GM18526 (cell line): ENCODE data around the gene PLA2G12B.

Source experiments
- POLR2A ChIP-seq: IDR thresholded peaks from 3 replicates; pipeline ENCODE4 v1.6.1; 2011; ENCODE audit not compliant: insufficient read length; ENCODE audit errors: extremely low read depth

The PLA2G12B gene, protein sequence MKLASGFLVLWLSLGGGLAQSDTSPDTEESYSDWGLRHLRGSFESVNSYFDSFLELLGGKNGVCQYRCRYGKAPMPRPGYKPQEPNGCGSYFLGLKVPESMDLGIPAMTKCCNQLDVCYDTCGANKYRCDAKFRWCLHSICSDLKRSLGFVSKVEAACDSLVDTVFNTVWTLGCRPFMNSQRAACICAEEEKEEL

DNA sequence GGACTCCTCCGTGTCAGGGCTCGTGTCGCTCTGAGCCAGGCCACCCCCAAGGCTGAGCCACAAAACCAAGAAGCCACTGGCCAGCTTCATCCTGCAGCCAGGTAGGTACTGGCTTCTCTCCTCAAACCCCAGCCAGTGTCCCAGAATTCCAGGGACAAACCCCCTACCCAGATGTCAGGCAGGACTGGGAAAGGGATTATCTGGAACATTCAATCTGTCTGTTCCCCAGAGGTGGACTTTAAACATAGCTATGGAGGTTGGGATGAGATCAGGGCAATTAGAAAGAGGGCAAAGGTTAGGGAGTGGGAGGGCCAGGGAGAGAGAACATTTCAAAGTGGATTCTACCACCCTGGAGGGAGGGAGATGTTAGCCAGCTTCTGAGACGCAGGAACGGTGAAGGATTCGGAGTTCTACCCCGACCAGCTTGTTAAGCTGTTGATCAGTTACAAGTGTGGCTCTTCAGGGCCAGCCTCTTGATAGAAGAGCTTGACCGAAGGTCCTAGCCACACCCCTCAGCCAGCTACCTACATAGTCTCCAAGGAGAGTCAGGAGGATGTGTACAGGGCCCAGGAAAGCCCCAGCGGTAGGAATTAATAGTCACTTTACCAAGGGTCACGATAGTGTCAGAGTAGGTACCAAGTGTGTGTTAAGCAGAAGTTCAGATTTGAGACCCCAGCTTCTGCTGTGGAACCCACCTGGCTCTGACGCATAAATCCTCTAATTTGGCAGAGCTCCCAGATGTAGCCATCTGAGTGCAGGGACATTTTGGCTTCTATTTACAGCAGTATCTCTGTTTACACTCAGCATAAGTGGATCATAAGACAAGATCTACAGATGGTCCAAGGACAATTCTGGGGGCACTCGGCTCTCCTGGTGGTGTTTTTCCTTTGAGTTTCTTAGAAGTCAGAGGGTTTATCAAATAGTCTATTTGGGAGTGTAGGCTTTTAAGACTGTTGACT, at the start of gene PLA2G12B:
PLA2G12B (minus strand) TSS at position 211 of the 959 bp plus-strand sequence; CDS start at position 90, 121 bp downstream.
- no peak for TF ChIP-seq POLR2A

DNA sequence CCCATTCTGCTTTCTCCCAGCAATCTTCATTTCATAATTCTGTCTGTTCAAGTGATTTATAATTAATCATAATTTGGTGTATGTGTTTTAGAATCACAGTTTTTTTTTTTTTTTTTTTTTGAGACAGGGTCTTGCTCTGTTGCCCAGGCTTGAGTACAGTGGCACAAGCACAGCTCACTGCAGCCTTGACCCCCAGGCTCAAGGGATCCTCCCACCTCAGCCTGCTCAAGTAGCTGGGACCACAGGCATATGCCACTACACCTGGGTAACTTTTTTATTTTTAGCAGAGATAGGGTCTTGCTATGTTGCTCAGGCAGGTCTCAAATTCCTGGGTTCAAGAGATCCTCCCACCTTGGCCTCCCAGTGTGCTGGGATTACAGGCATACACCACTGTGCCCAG, 49.2 kb upstream of the PLA2G12B start:
- no peak for TF ChIP-seq POLR2A

GRCh38 chr10:73000973-73001372, 46.4 kb upstream of the PLA2G12B start:
- no peak for TF ChIP-seq POLR2A

DNA sequence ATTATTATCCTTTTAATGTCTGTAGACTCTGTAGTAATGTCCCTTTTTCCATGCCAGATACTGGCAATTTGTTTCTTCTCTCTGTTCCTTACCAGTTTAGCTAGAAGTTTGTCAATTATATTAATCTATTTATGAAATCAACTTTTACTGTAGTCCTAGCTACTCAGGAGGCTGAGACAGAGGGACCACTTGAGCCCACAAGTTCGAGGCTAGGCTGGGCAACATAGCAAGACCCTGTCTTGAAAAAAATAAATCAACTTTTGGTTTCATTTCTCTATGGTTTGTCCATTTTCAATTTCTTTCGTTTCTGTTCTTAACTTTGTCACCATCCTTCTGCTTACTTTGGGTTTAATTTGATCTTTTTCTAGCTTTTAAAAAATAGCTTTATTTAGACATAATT, 42.5 kb upstream of the PLA2G12B start:
- no peak for TF ChIP-seq POLR2A

- no peak for TF ChIP-seq POLR2A
Observed at GRCh38 chr10:72981882-72982529, 27.4 kb upstream of the PLA2G12B start.

DNA sequence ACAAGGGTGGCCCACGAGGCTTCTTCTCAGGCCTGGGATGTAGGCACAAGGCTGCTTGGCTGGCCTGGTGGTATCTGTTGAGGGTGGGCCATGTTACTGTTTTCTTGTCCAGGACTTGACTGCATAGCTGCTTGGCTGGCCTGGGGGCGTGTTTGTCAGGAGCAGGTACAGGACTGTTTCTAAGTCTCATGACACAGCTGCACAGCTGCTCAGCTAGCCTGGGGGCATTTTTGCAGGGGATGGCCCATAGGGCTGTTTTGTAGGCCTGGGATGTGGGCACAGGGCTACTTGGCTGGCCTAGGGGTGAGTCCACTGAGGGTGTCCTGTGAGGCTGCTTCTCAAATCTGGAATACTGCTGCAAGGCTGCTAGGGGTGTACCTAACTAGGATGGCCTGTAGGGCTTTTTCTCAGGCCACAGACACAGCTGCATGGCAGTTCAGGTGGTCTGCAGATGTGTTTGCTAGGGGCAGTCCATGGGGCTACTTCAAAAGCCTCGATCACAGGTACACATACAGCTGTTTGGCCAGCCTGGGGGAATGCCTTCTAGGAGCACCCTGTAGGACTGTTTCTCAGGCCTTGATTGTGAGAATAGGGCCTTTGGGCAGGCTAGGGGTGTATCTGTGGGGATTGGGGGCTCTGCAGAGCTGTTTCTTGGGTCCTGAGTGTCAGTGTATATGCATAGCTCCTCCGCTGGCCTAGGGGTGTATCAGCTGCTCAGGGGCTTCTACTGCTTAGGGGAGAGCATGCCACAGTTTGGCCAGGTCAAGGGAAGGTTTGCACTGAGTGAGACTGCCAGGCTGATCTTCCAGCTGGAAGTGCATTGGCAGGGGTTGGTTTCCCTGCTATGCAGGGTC, 26.6 kb upstream of the PLA2G12B start:
- TF ChIP-seq POLR2A = no peak

GRCh38 chr10:72980348-72980747, 25.7 kb upstream of the PLA2G12B start:
- no peak for TF ChIP-seq POLR2A

- TF ChIP-seq POLR2A = no peak
Observed at GRCh38 chr10:72979709-72980108, 25.1 kb upstream of the PLA2G12B start.

DNA sequence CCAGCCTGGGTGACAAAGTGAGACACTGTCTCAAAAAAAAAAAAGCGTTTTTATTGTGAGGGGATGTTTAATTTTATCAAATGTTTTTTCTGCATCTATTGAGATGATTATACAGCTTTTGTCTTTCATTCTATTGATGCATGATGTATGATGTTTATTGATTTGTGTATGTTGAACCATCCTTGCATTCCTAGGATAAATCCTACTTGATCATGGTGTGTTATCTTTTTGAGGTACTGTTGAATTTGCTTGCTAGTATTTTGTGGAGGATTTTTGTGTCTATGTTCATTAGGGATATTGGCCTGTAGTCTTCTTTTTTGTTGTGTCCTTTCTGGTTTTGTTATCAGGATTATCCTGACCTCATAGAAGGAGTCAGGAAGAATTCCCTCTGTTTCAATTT, 22.3 kb upstream of the PLA2G12B start:
- no peak for TF ChIP-seq POLR2A

GRCh38 chr10:72956001-72956400, 1.4 kb upstream of the PLA2G12B start:
- TF ChIP-seq POLR2A = no peak

- no peak for TF ChIP-seq POLR2A
Observed at GRCh38 chr10:72954230-72954595, 393 bp downstream of the PLA2G12B start.

DNA sequence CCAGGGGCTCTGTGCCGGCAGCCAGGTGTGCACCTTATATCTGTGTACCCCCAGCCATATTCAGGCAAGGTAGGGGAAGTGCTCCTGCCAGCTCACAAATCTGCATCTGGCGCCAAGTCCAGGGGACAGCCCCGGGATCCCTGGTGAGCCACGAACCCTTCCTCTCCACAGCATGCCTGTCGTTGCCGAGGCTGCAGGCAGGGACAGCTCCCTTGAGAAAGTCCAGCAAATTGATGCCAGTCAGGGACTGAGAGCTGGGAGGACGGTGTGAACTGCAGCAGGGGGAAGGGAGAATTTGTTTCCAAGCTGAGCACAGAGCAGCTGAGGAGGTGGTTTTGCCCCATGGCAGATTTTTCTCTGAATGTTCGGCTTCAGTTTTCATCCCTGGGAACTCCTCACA, 919 bp downstream of the PLA2G12B start:
- no peak for TF ChIP-seq POLR2A

DNA sequence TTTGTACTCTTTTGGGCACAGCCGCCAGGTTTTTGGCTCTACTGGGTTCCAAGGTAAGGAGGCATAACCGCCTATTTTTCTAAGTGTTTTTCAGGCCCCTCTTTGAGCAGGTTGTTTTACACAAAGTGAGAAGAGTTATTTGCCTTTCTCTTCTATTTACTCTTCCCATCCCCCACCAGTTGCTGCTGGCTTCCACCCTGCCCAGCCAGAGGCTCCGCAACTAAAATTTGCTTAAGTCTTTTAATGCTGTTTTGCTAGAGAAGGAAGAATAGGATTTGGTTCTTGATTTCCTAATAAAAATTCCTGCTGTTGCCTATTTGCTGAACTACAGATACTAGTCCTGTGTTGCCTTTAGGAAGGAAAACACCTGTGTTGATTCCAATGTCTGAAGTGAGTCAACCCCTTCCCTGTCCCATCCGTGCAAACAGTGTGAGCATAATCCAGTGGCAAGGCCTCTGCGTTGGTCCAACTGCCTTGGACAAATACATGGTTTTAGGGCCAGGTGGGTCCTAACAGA, 1.9 kb downstream of the PLA2G12B start:
- TF ChIP-seq POLR2A = no peak

DNA sequence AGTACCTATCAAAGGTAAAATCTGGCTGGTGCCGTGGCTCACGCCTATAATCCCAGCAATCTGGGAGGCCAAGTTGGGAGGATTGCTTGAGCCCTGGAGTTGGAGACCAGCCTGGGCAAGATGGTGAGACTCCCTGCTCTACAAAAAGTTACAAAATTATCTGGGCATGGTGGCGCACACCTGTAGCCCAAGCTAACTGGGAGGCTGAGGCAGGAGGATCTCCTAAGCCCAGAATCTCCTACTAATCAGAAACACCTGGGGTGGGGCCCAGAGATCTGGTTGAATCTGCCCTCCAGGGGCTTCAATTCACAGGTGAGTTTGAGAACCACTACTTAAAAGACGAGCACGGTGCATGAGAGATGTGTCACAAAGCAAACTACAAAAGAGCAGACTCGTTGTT, 2.4 kb downstream of the PLA2G12B start:
- TF ChIP-seq POLR2A = no peak

DNA sequence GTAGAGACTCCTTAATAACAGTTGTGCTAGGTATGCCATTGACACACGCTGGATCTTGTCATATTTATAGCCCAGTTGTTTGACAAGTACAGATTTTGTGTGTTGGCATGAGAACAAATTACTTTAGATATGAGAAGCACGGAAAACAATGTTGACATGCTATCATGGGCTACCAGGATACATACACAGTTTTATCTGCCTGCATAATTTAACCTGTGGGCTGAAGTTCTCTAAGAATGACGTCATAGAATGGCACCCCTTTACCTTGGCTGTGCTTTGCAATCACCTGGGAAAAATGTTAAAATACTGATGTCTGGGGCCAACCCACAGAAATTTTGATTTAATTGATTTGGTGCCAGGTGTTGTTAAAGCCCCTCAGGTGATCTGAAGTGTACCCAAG, 2.8 kb downstream of the PLA2G12B start:
- TF ChIP-seq POLR2A = no peak

DNA sequence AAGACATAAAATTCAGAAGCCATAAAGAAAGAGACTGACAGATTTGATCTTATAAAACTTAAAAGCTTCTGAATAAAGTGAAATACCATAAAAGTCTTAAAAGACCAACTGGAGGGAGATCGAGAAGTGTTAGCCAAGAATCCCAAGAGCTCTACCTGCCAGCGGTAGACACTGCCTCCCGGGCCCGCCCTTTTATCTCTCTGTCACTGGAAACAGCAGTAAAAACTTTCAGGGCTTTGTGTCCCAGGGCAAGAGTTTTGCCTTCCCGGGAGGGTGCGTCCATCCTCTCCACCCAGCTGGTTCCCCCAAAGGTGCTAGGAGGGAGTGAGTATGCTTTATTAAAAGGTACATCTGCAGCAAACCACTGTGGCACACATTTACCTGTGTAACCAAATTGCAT, 5.8 kb downstream of the PLA2G12B start:
- no peak for TF ChIP-seq POLR2A
